ENCODE data around the gene RUNX1. TPM values are rescaled to one million over a fixed set of nuclear protein-coding genes. Genes with fewer than 3 reads are reported as not detected.
A peak's percentile ranks its signal among the peaks of the same experiment; 100 is the strongest.

RUNX1 gene
- total RNA-seq, 1 donor from 2014 or later, result 121 TPM

- no peak overlapping the region for H3K4me3 Mint-ChIP-seq (ENCODE audit: low read depth)
- intact Hi-C loops (cut with micrococcal nuclease), result no loop called here
- H3K4me1 Mint-ChIP-seq (ENCODE audit: low read depth), result peaks cover 66% of the 10 kb centered on the region
- peak overlapping the region; percentile 47 for H3K27ac Mint-ChIP-seq
- no peaks in the 10 kb centered on the region for H3K27me3 Mint-ChIP-seq (ENCODE audit: low read depth)
- peaks cover 27% of the 10 kb centered on the region for H3K36me3 Mint-ChIP-seq (ENCODE audit: low read depth)
- H3K9me3 Mint-ChIP-seq, result no peaks in the 10 kb centered on the region
- no peak for DNase-seq (ENCODE audit: low spot score)
These were observed 57.6 kb downstream of the RUNX1 start for GRCh38 chr21:34991366-34991957.

DNA sequence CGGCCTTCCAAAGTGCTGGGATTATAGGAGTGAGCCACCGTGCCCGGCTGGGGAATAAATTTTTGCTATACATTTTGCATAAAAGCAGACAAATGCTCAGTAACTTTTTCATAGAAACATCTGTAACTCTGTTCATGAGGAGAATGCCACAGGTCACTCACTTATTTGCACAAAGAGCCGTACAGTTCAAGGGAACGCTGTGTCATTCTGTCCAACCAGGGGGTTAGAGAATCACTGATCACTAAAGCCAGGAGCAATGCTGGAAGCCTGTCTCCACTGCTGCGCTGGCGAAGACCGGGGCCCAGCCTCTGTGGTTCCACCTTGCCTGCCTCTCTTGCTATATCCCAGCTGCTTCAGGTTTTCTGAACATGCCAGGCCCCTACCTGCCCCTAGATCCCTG is 58.3 kb downstream of the RUNX1 start:
- no peaks in the 10 kb centered on the region for H3K27me3 Mint-ChIP-seq (ENCODE audit: low read depth)
- intact Hi-C loops (cut with micrococcal nuclease), result loop anchor here (1.0 kb wide), 2 partner anchors 12 to 23 kb away; no protein-coding TSS in a partner anchor
- H3K27ac Mint-ChIP-seq, result peak overlapping the region; percentile 47

GRCh38 chr21:34989337-34990151 is 59.6 kb downstream of the RUNX1 start:
- H3K27ac Mint-ChIP-seq, result peak overlapping the region; percentile 91
- no peaks in the 10 kb centered on the region for H3K27me3 Mint-ChIP-seq (ENCODE audit: low read depth)
- H3K36me3 Mint-ChIP-seq (ENCODE audit: low read depth), result peaks cover 31% of the 10 kb centered on the region
- no peaks in the 10 kb centered on the region for H3K9me3 Mint-ChIP-seq
- peaks cover 65% of the 10 kb centered on the region for H3K4me1 Mint-ChIP-seq (ENCODE audit: low read depth)
- DNase-seq (ENCODE audit: low spot score), result no peak
- H3K4me3 Mint-ChIP-seq (ENCODE audit: low read depth), result peak overlapping the region; percentile 56
- intact Hi-C loops (cut with micrococcal nuclease), result loop anchor here (1.0 to 10.0 kb wide), 6 partner anchors 14 to 535 kb away; no protein-coding TSS in a partner anchor

More for the DNA sequence above, 58.3 kb downstream of the RUNX1 start:
- H3K4me3 Mint-ChIP-seq (ENCODE audit: low read depth), result no peak overlapping the region
- H3K4me1 Mint-ChIP-seq (ENCODE audit: low read depth), result peaks cover 65% of the 10 kb centered on the region
- peaks cover 26% of the 10 kb centered on the region for H3K36me3 Mint-ChIP-seq (ENCODE audit: low read depth)
- no peaks in the 10 kb centered on the region for H3K9me3 Mint-ChIP-seq
- DNase-seq (ENCODE audit: low spot score), result no peak

DNA sequence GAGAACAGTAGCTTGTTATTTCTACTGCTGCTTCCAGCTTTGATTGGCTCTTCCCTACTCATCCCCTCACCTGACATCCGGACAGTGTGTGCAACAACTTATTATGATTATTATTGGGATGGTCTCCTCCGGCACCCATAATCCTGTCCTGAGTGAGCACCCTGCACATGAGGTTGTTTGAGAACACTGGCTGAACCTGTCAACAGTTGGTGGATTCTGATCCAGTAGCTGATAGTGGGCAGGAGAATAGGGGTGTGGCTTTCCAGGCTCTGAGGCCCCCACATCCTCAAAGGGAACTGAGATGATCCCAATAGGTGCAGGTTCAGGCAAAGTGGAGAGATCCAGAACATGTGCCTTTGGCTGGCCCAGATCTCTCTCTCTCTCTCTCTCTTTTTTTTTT is 60.5 kb downstream of the RUNX1 start:
- peak overlapping the region; percentile 91 for H3K27ac Mint-ChIP-seq
- peak overlapping the region; percentile 23 for H3K4me3 Mint-ChIP-seq (ENCODE audit: low read depth)
- no peaks in the 10 kb centered on the region for H3K27me3 Mint-ChIP-seq (ENCODE audit: low read depth)
- peaks cover 38% of the 10 kb centered on the region for H3K36me3 Mint-ChIP-seq (ENCODE audit: low read depth)
- no peaks in the 10 kb centered on the region for H3K9me3 Mint-ChIP-seq
- no peak for DNase-seq (ENCODE audit: low spot score)
- H3K4me1 Mint-ChIP-seq (ENCODE audit: low read depth), result peaks cover 74% of the 10 kb centered on the region
- intact Hi-C loops (cut with micrococcal nuclease), result loop anchor here (5.0 to 10.0 kb wide), 4 partner anchors 184 to 536 kb away; no protein-coding TSS in a partner anchor

GRCh38 chr21:34988139-34988538 is 61.0 kb downstream of the RUNX1 start:
- intact Hi-C loops (cut with micrococcal nuclease), result loop anchor here (5.0 to 10.0 kb wide), 4 partner anchors 183 to 537 kb away; no protein-coding TSS in a partner anchor
- H3K27ac Mint-ChIP-seq, result peak overlapping the region; percentile 94
- peaks cover 79% of the 10 kb centered on the region for H3K4me1 Mint-ChIP-seq (ENCODE audit: low read depth)
- H3K36me3 Mint-ChIP-seq (ENCODE audit: low read depth), result peaks cover 39% of the 10 kb centered on the region
- H3K4me3 Mint-ChIP-seq (ENCODE audit: low read depth), result peak overlapping the region; percentile 75
- DNase-seq (ENCODE audit: low spot score), result no peak
- H3K9me3 Mint-ChIP-seq, result no peaks in the 10 kb centered on the region
- H3K27me3 Mint-ChIP-seq (ENCODE audit: low read depth), result no peaks in the 10 kb centered on the region

DNA sequence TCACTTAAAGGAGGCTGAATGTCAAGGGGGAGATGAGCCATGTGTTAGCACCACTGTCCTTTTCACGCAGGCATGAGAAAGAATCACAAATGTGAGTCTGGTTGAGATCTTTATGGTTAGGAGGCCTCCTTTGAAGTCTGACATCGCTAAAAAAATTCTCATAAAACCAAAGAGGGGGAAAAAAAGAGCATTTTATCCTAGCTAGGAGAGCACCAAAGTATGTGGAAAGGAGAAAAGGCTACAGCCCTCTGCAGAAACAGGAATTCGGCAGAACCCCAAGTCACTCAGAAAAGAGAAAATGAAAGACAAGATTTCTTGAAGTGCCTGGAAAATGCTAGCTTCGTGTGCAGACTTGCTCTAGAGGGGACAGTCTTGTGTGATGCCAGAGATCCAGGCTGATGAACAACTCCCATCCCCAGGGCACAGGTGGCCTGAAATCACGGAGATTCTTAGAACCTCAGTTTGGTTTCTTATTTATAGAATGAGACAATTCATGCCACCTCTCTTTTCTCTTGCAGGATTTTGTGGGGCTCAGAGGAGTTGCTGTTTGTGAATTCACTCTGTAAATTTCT is 61.5 kb downstream of the RUNX1 start:
- Mint-ChIP-seq H3K27me3 (ENCODE audit: low read depth) (no peaks in the 10 kb centered on the region), H3K36me3 (ENCODE audit: low read depth) (peaks cover 39% of the 10 kb centered on the region)
- no peak for DNase-seq (ENCODE audit: low spot score)

DNA sequence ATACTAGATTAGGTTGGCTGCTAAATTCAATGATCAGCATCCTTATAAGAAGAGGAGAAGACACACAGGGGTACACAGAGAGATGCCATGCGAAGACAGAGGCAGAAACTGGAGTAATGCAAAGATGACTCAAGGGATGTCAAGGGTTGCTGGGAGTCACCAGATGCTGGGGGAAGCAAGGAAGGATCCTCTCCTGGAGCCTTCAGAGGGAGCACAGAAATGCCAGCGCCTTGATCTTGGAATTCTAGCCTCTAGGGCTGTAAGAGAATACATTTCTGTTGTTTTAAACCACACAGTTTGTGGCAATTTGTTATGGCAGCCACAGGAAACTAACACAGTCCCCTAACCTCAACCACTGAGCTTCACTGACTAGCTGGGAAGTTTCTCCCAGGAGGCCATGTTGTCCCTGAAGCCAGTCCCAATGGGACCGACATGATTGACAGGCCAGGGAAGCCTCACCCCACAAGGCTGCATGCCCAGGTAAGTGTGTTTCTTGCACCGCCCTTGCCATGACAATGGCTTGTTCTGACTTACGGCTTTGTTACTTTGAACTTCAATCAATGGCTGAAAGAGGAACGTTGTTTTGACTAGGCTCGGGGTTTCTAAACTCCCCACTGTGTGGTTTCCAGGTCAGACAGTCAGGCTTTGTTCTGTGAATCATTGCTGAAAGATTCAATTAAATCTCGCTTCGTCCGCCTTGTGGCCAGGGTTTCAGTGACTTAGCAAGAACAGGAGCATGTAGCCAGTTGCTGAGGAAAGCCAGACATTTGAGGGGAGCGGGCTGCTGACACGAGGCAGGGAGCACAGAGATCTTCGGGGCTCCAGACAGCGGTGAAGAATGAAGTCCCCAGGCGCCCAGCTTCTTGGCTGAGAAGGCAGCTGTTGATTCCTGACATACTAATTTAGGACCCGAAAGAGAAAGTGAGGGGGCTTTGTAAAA is 62.3 kb downstream of the RUNX1 start:
- Mint-ChIP-seq H3K4me1 (ENCODE audit: low read depth) (peaks cover 87% of the 10 kb centered on the region), H3K27me3 (ENCODE audit: low read depth) (no peaks in the 10 kb centered on the region), H3K9me3 (no peaks in the 10 kb centered on the region), H3K27ac (peak overlapping the region; percentile 94), H3K36me3 (ENCODE audit: low read depth) (peaks cover 43% of the 10 kb centered on the region), H3K4me3 (ENCODE audit: low read depth) (peak overlapping the region; percentile 75)
- DNase-seq (ENCODE audit: low spot score), result peak; percentile 66
- intact Hi-C loops (cut with micrococcal nuclease), result loop anchor here (1.0 to 10.0 kb wide), 12 partner anchors 9 to 538 kb away; no protein-coding TSS in a partner anchor

More for the DNA sequence above, 61.5 kb downstream of the RUNX1 start:
- H3K4me1 Mint-ChIP-seq (ENCODE audit: low read depth), result peaks cover 84% of the 10 kb centered on the region
- peak overlapping the region; percentile 94 for H3K27ac Mint-ChIP-seq
- no peaks in the 10 kb centered on the region for H3K9me3 Mint-ChIP-seq
- intact Hi-C loops (cut with micrococcal nuclease), result loop anchor here (1.0 to 10.0 kb wide), 12 partner anchors 9 to 537 kb away; no protein-coding TSS in a partner anchor
- H3K4me3 Mint-ChIP-seq (ENCODE audit: low read depth), result peak overlapping the region; percentile 75

- H3K36me3 Mint-ChIP-seq (ENCODE audit: low read depth), result peaks cover 45% of the 10 kb centered on the region
- intact Hi-C loops (cut with micrococcal nuclease), result loop anchor here (5.0 to 10.0 kb wide), 4 partner anchors 180 to 540 kb away; no protein-coding TSS in a partner anchor
- peak overlapping the region; percentile 98 for H3K27ac Mint-ChIP-seq
- H3K9me3 Mint-ChIP-seq, result no peaks in the 10 kb centered on the region
- H3K27me3 Mint-ChIP-seq (ENCODE audit: low read depth), result no peaks in the 10 kb centered on the region
- peaks cover 83% of the 10 kb centered on the region for H3K4me1 Mint-ChIP-seq (ENCODE audit: low read depth)
- no peak for DNase-seq (ENCODE audit: low spot score)
- peak overlapping the region; percentile 76 for H3K4me3 Mint-ChIP-seq (ENCODE audit: low read depth)
These were observed 64.6 kb downstream of the RUNX1 start for GRCh38 chr21:34984356-34985058.

- peak overlapping the region; percentile 98 for H3K27ac Mint-ChIP-seq
- peaks cover 81% of the 10 kb centered on the region for H3K4me1 Mint-ChIP-seq (ENCODE audit: low read depth)
- no peaks in the 10 kb centered on the region for H3K9me3 Mint-ChIP-seq
- DNase-seq (ENCODE audit: low spot score), result peak; percentile 52
- intact Hi-C loops (cut with micrococcal nuclease), result loop anchor here (1.0 to 10.0 kb wide), 9 partner anchors 9 to 541 kb away; no protein-coding TSS in a partner anchor
- H3K36me3 Mint-ChIP-seq (ENCODE audit: low read depth), result peaks cover 46% of the 10 kb centered on the region
- H3K4me3 Mint-ChIP-seq (ENCODE audit: low read depth), result peak overlapping the region; percentile 76
- no peaks in the 10 kb centered on the region for H3K27me3 Mint-ChIP-seq (ENCODE audit: low read depth)
These were observed 65.4 kb downstream of the RUNX1 start for GRCh38 chr21:34983680-34984086.

GRCh38 chr21:34981791-34982190 is 67.3 kb downstream of the RUNX1 start:
- peak overlapping the region; percentile 85 for H3K27ac Mint-ChIP-seq
- DNase-seq (ENCODE audit: low spot score), result no peak
- H3K36me3 Mint-ChIP-seq (ENCODE audit: low read depth), result peaks cover 63% of the 10 kb centered on the region
- no peaks in the 10 kb centered on the region for H3K9me3 Mint-ChIP-seq
- peaks cover 70% of the 10 kb centered on the region for H3K4me1 Mint-ChIP-seq (ENCODE audit: low read depth)
- H3K27me3 Mint-ChIP-seq (ENCODE audit: low read depth), result no peaks in the 10 kb centered on the region
- intact Hi-C loops (cut with micrococcal nuclease), result loop anchor here (2.0 to 10.0 kb wide), 4 partner anchors 47 to 543 kb away; no protein-coding TSS in a partner anchor
- no peak overlapping the region for H3K4me3 Mint-ChIP-seq (ENCODE audit: low read depth)

DNA sequence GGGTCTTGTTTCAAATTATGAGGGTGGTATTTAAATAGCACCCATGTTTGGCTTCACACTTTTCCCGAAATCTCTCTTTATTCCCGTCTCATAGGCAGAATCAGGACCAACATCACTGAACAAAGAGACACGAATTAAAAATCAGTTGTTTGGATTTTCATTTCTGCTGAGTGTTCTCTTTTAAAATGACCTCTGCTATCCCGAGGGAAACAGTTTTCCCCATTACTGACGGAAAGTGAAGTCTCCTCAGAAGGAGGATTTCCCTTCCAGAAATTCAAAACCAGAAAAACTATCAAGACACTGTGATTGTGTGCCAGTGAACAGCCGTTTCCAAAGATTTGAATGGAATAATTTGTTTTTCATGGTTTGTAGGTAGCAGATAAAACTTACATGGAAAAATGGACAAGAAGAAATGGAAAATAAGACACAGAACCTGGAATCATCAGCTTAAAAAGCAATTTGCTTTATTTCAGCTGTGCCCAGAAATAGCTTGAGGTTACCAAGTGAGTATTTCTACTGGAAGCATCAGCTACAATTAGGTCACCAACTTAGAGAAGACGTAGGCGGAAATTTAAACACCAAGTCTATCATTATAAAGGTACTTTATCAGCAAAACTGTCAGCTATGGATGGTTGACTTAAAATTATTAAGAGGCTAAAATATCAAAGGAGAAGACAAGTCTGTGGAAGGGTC is 68.5 kb downstream of the RUNX1 start:
- Mint-ChIP-seq H3K4me1 (ENCODE audit: low read depth) (peaks cover 72% of the 10 kb centered on the region), H3K4me3 (ENCODE audit: low read depth) (no peak overlapping the region), H3K36me3 (ENCODE audit: low read depth) (peaks cover 67% of the 10 kb centered on the region), H3K27ac (peak overlapping the region; percentile 35), H3K9me3 (no peaks in the 10 kb centered on the region), H3K27me3 (ENCODE audit: low read depth) (no peaks in the 10 kb centered on the region)
- intact Hi-C loops (cut with micrococcal nuclease), result loop anchor here (10.0 kb wide), 3 partner anchors 176 to 544 kb away; no protein-coding TSS in a partner anchor
- no peak for DNase-seq (ENCODE audit: low spot score)
